ENCODE measurements around the gene RPL10.

RPL10 gene

GRCh38 chrX:154363706-154364439 is 34.3 kb upstream of the RPL10 start:
- DNase-seq = no peak

- DNase-seq = no peak
Observed at GRCh38 chrX:154365052-154365600, 33.1 kb upstream of the RPL10 start.

GRCh38 chrX:154365997-154366665 is 32.0 kb upstream of the RPL10 start:
- no peak for DNase-seq

- DNase-seq = no peak
Observed at GRCh38 chrX:154366666-154367055, 31.5 kb upstream of the RPL10 start.

GRCh38 chrX:154367474-154368308 is 30.5 kb upstream of the RPL10 start:
- DNase-seq = no peak

GRCh38 chrX:154368630-154369448 is 29.3 kb upstream of the RPL10 start:
- peak; percentile 96 for DNase-seq

- DNase-seq = peak; percentile 81
Observed at GRCh38 chrX:154369449-154370299, 28.5 kb upstream of the RPL10 start.

- DNase-seq = no peak
Observed at GRCh38 chrX:154370300-154371016, 27.7 kb upstream of the RPL10 start.

- peak; percentile 95 for DNase-seq
Observed at GRCh38 chrX:154371017-154371788, 27.0 kb upstream of the RPL10 start.

- DNase-seq = no peak
Observed at GRCh38 chrX:154371789-154372300, 26.3 kb upstream of the RPL10 start.

GRCh38 chrX:154372612-154373022 is 25.6 kb upstream of the RPL10 start:
- DNase-seq = peak; percentile 63

- peak; percentile 33 for DNase-seq
Observed at GRCh38 chrX:154373340-154374306, 24.6 kb upstream of the RPL10 start.

GRCh38 chrX:154374313-154375155 is 23.6 kb upstream of the RPL10 start, which contains the start of gene FLNA:
Gene FLNA (minus strand): TSS chrX:154374634. CDS start chrX:154371245, 3,389 bp downstream.
- DNase-seq = peak; percentile 51

- no peak for DNase-seq
Observed at GRCh38 chrX:154375156-154375504, 23.0 kb upstream of the RPL10 start.

- no peak for DNase-seq
Observed at GRCh38 chrX:154376774-154377173, 21.4 kb upstream of the RPL10 start.

- DNase-seq = peak; percentile 33
Observed at GRCh38 chrX:154378059-154378798, 19.9 kb upstream of the RPL10 start.

All from activated CD4-positive, alpha-beta T cell treated with anti-CD3 and anti-CD28 coated beads, Interleukin-2, Interleukin-6, amounts not matched to agents 100 ng/mL and 50 ng/mL, durations not matched to agents 16 hours and 8 hours (primary cell).